GM18499 (cell line): ENCODE measurements around the gene BEST3.
"Not testable (repeated sequence)": the region's sequence is repeated elsewhere in the genome, so short reads cannot be mapped to it uniquely, and the experiment has no call there.

Experiments used
- ATAC-seq: cut with Tn5 transposase; IDR thresholded peaks from one replicate; pipeline ENCODE4 v1.9.1; 2021; ENCODE audit warnings: moderate number of reproducible peaks; ENCODE audit not compliant: insufficient read depth, unreplicated experiment

The BEST3 gene

DNA sequence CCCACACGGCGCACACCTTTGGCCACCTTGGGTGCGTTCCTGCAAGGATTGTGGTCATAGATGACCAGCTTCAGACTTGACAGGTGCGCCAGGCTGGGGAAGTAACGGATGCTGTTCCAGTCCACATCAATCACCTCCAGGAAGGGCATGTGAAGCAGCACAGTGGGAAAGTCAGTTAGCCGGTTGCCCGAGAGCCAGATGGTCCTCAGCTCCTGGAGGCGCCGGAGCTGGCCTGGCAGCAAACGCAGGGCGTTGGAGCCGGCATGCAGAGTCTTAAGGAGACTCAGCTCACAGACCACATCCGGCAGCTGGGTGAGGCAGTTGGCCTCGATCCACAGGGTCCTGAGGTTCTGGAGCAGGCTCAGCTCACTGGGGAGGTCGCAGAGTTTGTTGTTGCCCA, 89.0 kb downstream of the BEST3 start:
- no peak for ATAC-seq

DNA sequence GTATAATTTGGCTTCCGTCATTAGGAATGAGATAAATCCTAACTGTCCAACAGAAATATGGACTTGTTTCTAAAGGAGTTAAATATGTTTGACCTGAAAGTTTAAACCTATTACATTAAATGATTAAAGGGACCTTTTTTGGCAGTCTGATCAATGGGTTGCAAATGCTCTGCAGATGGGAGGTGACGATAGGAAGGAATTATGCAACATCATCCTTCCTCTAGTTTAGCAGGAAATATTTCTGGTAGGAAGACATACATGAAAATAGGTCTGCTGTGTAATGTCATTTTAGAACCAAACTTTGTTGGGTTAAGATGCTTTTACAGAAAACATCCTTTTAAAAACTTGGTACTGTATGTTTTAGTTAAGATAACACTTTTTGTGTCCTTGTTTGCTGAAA, 91.0 kb downstream of the BEST3 start:
- no peak for ATAC-seq

DNA sequence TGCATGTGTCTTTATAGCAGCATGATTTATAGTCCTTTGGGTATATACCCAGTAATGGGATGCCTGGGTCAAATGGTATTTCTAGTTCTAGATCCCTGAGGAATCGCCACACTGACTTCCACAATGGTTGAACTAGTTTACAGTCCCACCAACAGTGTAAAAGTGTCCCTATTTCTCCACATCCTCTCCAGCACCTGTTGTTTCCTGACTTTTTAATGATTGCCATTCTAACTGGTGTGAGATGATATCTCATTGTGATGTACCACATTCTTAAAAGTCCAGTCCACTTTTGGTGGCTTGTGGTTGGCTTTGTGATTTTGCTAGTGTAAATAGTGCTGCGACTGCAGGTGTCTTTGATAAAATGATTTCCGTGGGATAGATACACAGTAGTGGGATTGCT, 94.8 kb downstream of the BEST3 start:
- not testable (repeated sequence) for ATAC-seq
